GM12891 (cell line): Measurements from ENCODE around the gene FBXL15.

Experiments used
- PAX5 ChIP-seq: IDR thresholded peaks from 2 replicates; pipeline ENCODE4 v1.6.1; 2011; ENCODE audit warnings: low read length, moderate library complexity, mild to moderate bottlenecking; ENCODE audit not compliant: insufficient read depth, severe bottlenecking
- POLR2A ChIP-seq: IDR thresholded peaks from 2 replicates; pipeline ENCODE4 v1.6.1; 2011; ENCODE audit warnings: low read depth, low read length, control low read depth
- POLR2AphosphoS5 ChIP-seq: IDR thresholded peaks from 2 replicates; pipeline ENCODE4 v1.6.1; 2011; ENCODE audit warnings: low read depth, low read length, control low read depth
- POU2F2 ChIP-seq: IDR thresholded peaks from 2 replicates; pipeline ENCODE4 v1.6.1; 2011; ENCODE audit warnings: low read depth, mild to moderate bottlenecking, control low read depth, low read length, moderate library complexity
- SPI1 ChIP-seq: IDR thresholded peaks from 2 replicates; pipeline ENCODE4 v1.6.1; 2011; ENCODE audit warnings: low read depth, low read length, control low read depth
- TAF1 ChIP-seq: IDR thresholded peaks from 2 replicates; pipeline ENCODE4 v1.6.1; 2011; ENCODE audit warnings: low read depth, low read length, control low read depth

GRCh38 chr10:102463983-102464382 lies 43.3 kb downstream of the FBXL15 start:
- no peak for TF ChIP-seq POLR2AphosphoS5
- TF ChIP-seq TAF1, result no peak
- no peak for TF ChIP-seq POLR2A
- TF ChIP-seq SPI1, result no peak
- no peak for TF ChIP-seq PAX5
- no peak for TF ChIP-seq POU2F2
